GM23338 (cell line): ENCODE results near the gene ENTPD6. TPM values are rescaled to one million over a fixed set of nuclear protein-coding genes. Genes with fewer than 3 reads are reported as not detected.

ENCODE experiments used
- ATAC-seq: fragments of 200-7000 bp; cut with Tn5 transposase; 3 replicates; pipeline ENCODE4 v1.9.1; 2020
- DNase-seq: peaks from one replicate; pipeline ENCODE4 v3.0.0-alpha.2; 2015; ENCODE audit warnings: low spot score
- H2AFZ ChIP-seq: fragments of 200-600 bp; sonication (generic); 2 replicates; pipeline ENCODE4 v1.8.0; 2016; ENCODE audit warnings: antibody characterized with exemption, mild to moderate bottlenecking, moderate library complexity
- H3F3A ChIP-seq: fragments of 200-600 bp; sonication (generic); replicated peaks from 2 replicates; pipeline ENCODE4 v1.8.0; 2017; ENCODE audit warnings: antibody characterized with exemption, mixed run types, low read depth
- H3K27ac ChIP-seq: fragments of 200-600 bp; sonication (generic); 2 replicates; pipeline ENCODE4 v1.6.1; 2016; ENCODE audit warnings: low read depth
- H3K27me3 ChIP-seq: fragments of 200-600 bp; sonication (generic); 2 replicates; pipeline ENCODE4 v1.8.0; 2016; ENCODE audit warnings: mild to moderate bottlenecking, mixed run types, moderate library complexity; ENCODE audit not compliant: insufficient read depth
- H3K36me3 ChIP-seq: fragments of 200-600 bp; sonication (generic); 2 replicates; pipeline ENCODE4 v1.8.0; 2016; ENCODE audit warnings: mild to moderate bottlenecking; ENCODE audit not compliant: insufficient read depth
- H3K4me1 ChIP-seq: fragments of 200-600 bp; sonication (generic); 2 replicates; pipeline ENCODE4 v1.8.0; 2016; ENCODE audit warnings: mild to moderate bottlenecking, moderate library complexity; ENCODE audit not compliant: insufficient read depth
- H3K4me2 ChIP-seq: fragments of 200-600 bp; sonication (generic); 2 replicates; pipeline ENCODE4 v1.7.1; 2017; ENCODE audit warnings: mixed run types
- H3K4me3 ChIP-seq: fragments of 200-600 bp; sonication (generic); 2 replicates; pipeline ENCODE4 v1.6.1; 2016; ENCODE audit warnings: mixed run types
- H3K79me2 ChIP-seq: fragments of 200-600 bp; sonication (generic); replicated peaks from 2 replicates; pipeline ENCODE4 v1.8.0; 2017; ENCODE audit warnings: mild to moderate bottlenecking; ENCODE audit not compliant: insufficient read depth
- H3K9me2 ChIP-seq: fragments of 200-600 bp; sonication (generic); 2 replicates; pipeline ENCODE4 v1.8.0; 2017; ENCODE audit not compliant: insufficient read depth
- H4K20me1 ChIP-seq: fragments of 200-600 bp; sonication (generic); replicated peaks from 2 replicates; pipeline ENCODE4 v1.8.0; 2017; ENCODE audit warnings: mild to moderate bottlenecking; ENCODE audit not compliant: insufficient read depth
- H3K27ac Mint-ChIP-seq: 2 replicates; pipeline ENCODE4 v1.8.0; 2020; ENCODE audit warnings: inconsistent platforms, mild to moderate bottlenecking, moderate library complexity, mixed read lengths
- H3K27me3 Mint-ChIP-seq: 3 replicates; pipeline ENCODE4 v1.8.0; 2022; ENCODE audit warnings: low read depth, mild to moderate bottlenecking, moderate library complexity, mixed read lengths, inconsistent platforms; ENCODE audit not compliant: insufficient read depth, poor library complexity
- H3K36me3 Mint-ChIP-seq: 3 replicates; pipeline ENCODE4 v1.8.0; 2021; ENCODE audit warnings: low read depth, mild to moderate bottlenecking, inconsistent platforms, moderate library complexity, mixed read lengths
- H3K4me1 Mint-ChIP-seq: 3 replicates; pipeline ENCODE4 v1.8.0; 2020; ENCODE audit warnings: mild to moderate bottlenecking, inconsistent platforms, mixed read lengths
- H3K4me3 Mint-ChIP-seq: 3 replicates; pipeline ENCODE4 v1.8.0; 2021; ENCODE audit warnings: moderate library complexity, mild to moderate bottlenecking, inconsistent platforms, mixed read lengths
- H3K9me3 Mint-ChIP-seq: 3 replicates; pipeline ENCODE4 v1.8.0; 2020; ENCODE audit warnings: moderate library complexity, mild to moderate bottlenecking, inconsistent platforms, mixed read lengths
- CREB1 ChIP-seq: fragments of 250-450 bp; sonication (Bioruptor Pico); IDR thresholded peaks from 2 replicates; pipeline ENCODE4 v1.5.0; 2020; ENCODE audit warnings: low read depth, mild to moderate bottlenecking, moderate library complexity
- CTCF ChIP-seq, 2 experiments: fragments of 200-600 bp in 1 of 2; sonication (generic) in 1 of 2; conservative IDR thresholded peaks; 2 replicates each; pipeline versions ENCODE4 v1.5.1 to v1.6.1; 2016 to 2017; ENCODE audit warnings: antibody characterized with exemption in 2 of 2, low read depth in 2 of 2, mild to moderate bottlenecking in 2 of 2, moderate library complexity in 1 of 2
- ETS1 ChIP-seq: IDR thresholded peaks from 2 replicates; pipeline ENCODE4 v1.6.1; 2016; ENCODE audit warnings: antibody characterized with exemption
- JUNB ChIP-seq: IDR thresholded peaks from one replicate; pipeline ENCODE4 v1.6.1; 2016; ENCODE audit warnings: antibody characterized with exemption; ENCODE audit not compliant: unreplicated experiment
- NANOG ChIP-seq: IDR thresholded peaks from 2 replicates; pipeline ENCODE4 v1.6.1; 2016; ENCODE audit warnings: antibody characterized with exemption, borderline replicate concordance
- ZNF331 ChIP-seq: fragments of 250-450 bp; sonication (Bioruptor Pico); IDR thresholded peaks from 2 replicates; pipeline ENCODE4 v1.5.0; 2020; ENCODE audit warnings: low read depth, mild to moderate bottlenecking, moderate library complexity
- polyA plus RNA-seq: library from polyadenylated mRNA; unstranded; fragments of >200 nt; fragmentation: Nextera tagmentation; extraction: Ambion mirVana; gene quantifications from 2 replicates; pipeline ENCODE4 v1.2.1, GENCODE V29; 2016
- total RNA-seq: library from RNA; depleted of rRNA; stranded (reverse); fragments of >200 nt; shearing (Covaris generic); gene quantifications from 2 replicates; pipeline ENCODE4 v1.2.3, GENCODE V29; 2014
- TF ChIP-seq, protein P1 (sequence below): IDR thresholded peaks from one replicate; pipeline ENCODE4 v1.6.1; 2018; ENCODE audit warnings: antibody characterized with exemption; ENCODE audit not compliant: unreplicated experiment

ENTPD6 gene
- total and polyA plus RNA-seq, 2 experiments from 2014 or later = 19.3 to 45.9 TPM

- TF ChIP-seq, protein P1, sequence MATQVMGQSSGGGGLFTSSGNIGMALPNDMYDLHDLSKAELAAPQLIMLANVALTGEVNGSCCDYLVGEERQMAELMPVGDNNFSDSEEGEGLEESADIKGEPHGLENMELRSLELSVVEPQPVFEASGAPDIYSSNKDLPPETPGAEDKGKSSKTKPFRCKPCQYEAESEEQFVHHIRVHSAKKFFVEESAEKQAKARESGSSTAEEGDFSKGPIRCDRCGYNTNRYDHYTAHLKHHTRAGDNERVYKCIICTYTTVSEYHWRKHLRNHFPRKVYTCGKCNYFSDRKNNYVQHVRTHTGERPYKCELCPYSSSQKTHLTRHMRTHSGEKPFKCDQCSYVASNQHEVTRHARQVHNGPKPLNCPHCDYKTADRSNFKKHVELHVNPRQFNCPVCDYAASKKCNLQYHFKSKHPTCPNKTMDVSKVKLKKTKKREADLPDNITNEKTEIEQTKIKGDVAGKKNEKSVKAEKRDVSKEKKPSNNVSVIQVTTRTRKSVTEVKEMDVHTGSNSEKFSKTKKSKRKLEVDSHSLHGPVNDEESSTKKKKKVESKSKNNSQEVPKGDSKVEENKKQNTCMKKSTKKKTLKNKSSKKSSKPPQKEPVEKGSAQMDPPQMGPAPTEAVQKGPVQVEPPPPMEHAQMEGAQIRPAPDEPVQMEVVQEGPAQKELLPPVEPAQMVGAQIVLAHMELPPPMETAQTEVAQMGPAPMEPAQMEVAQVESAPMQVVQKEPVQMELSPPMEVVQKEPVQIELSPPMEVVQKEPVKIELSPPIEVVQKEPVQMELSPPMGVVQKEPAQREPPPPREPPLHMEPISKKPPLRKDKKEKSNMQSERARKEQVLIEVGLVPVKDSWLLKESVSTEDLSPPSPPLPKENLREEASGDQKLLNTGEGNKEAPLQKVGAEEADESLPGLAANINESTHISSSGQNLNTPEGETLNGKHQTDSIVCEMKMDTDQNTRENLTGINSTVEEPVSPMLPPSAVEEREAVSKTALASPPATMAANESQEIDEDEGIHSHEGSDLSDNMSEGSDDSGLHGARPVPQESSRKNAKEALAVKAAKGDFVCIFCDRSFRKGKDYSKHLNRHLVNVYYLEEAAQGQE = no peak
- TF ChIP-seq ZNF331 (CRISPR knock-in tag) (no peak), NANOG (no peak), ETS1 (no peak), CREB1 (CRISPR knock-in tag) (no peak), JUNB (no peak)
These were observed 49.9 kb downstream of the ENTPD6 start (continued) for GRCh38 chr20:25245461-25245860.

DNA sequence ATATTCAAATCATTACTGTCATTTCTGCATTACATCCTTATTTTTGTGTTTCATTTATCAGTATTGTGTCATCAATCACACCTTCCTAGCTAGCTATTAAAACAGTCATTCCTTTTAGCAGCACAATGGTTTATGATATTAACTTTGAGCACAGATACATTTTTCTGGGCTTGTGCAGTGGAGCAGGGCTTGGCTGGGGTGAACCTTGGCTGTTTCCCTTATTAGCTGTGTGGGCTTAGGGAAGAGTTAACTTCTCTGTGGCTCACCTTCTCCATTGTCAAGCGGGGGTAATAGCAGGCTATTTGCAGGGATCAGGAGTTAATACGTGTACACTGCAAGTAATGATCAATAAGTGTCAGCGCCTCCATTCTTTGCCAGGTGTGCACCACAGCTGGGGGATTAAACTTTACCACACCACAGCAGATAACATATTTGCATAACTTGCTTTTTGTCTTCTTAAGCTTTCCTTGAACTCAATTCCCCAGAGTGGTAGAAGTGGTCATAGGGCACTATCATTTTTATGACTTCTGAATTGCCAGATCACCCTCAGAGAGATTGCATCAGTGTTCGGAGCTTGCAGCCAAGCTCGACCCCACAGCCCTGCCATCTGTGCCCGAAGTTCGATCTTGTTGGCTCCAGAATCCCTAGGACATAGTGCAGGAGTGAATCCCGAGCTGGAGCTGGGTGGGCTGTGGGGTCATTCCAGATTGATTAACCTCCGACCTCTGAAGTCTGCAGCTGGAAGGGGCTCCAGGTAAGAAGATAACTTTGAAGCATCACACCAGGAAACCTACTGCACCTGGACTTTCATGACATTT, 50.9 kb downstream of the ENTPD6 start:
- DNase-seq = no peak
- H3K27ac Mint-ChIP-seq = no peak overlapping the region
- H2AFZ ChIP-seq = peak overlapping the region; percentile 99

More for the DNA sequence above, 50.9 kb downstream of the ENTPD6 start:
- Mint-ChIP-seq H3K4me3 (peak overlapping the region; percentile 88), H3K36me3 (peaks cover 3% of the 10 kb centered on the region; the same call in 2 of the 3 replicates), H3K4me1 (peaks cover 47% of the 10 kb centered on the region), H3K27me3 (peaks cover 19% of the 10 kb centered on the region), H3K9me3 (no peaks in the 10 kb centered on the region; the same call in 2 of the 3 replicates)
- Histone ChIP-seq H3K4me1 (peaks cover 18% of the 10 kb centered on the region), H3K36me3 (no peaks in the 10 kb centered on the region), H3F3A (0 out of 2 replicates have a peak, but pooled peaks cover 7% of the 10 kb centered on the region), H3K79me2 (peaks cover 27% of the 10 kb centered on the region), H3K27ac (no peak overlapping the region), H3K4me3 (peak overlapping the region; percentile 93), H3K27me3 (peaks cover 11% of the 10 kb centered on the region; the same call in 1 of the 2 replicates), H3K4me2 (peak overlapping the region; percentile 96), H3K9me2 (no peaks in the 10 kb centered on the region), H4K20me1 (peaks cover 19% of the 10 kb centered on the region; the same call in 1 of the 2 replicates)
- no peak for ATAC-seq
- TF ChIP-seq CTCF (conservative IDR thresholded peaks at IDR 0.05; ENCODE audit: low read depth in 2 of 2) = no peak
- TF ChIP-seq JUNB = no peak
